Panc1 (cell line): ENCODE results near the gene KIAA1958.

ENCODE experiments used
- CTCF ChIP-seq: fragments of 450-650 bp; IDR thresholded peaks from 2 replicates; pipeline ENCODE4 v1.5.1; 2017; ENCODE audit warnings: mild to moderate bottlenecking
- POLR2AphosphoS5 ChIP-seq: IDR thresholded peaks from 2 replicates; pipeline ENCODE4 v1.6.1; 2012; ENCODE audit warnings: mild to moderate bottlenecking, low read depth, low read length, moderate library complexity

- TF ChIP-seq POLR2AphosphoS5 (no peak), CTCF (peak; percentile 42)
Observed at GRCh38 chr9:112705768-112706427, 219.3 kb downstream of the KIAA1958 start.
